Activated effector memory CD4-positive, alpha-beta T cell treated with anti-CD3 and anti-CD28 coated beads, Interleukin-2, amount 50 U/mL, for 16 hours (primary cell): Measurements from ENCODE around the gene UBE2L3.
"Not testable (repeated sequence)": the region's sequence is repeated elsewhere in the genome, so short reads cannot be mapped to it uniquely, and the experiment has no call there.

Experiments
- DNase-seq: peaks from one replicate; pipeline ENCODE4 v3.0.0-alpha.2; 2020

The UBE2L3 gene

GRCh38 chr22:21629255-21630149 is 62.0 kb downstream of the UBE2L3 start, which contains the start of gene YDJC:
Gene YDJC (minus strand): TSS chr22:21630022. CDS start chr22:21630014, 8 bp downstream.
- DNase-seq, result peak; percentile 98

GRCh38 chr22:21631025-21631424 is 63.5 kb downstream of the UBE2L3 start:
- DNase-seq, result no peak

GRCh38 chr22:21632237-21632895 is 64.9 kb downstream of the UBE2L3 start, which contains the start of gene CCDC116:
Gene CCDC116 (plus strand): TSS chr22:21632760. CDS start chr22:21633182, 422 bp downstream.
- DNase-seq, result peak; percentile 89

GRCh38 chr22:21632931-21633330 is 65.4 kb downstream of the UBE2L3 start:
- DNase-seq, result no peak

- DNase-seq, result no peak
Observed at GRCh38 chr22:21633481-21633880, 66.0 kb downstream of the UBE2L3 start.

- no peak for DNase-seq
Observed at GRCh38 chr22:21634081-21634480, 66.6 kb downstream of the UBE2L3 start.

- no peak for DNase-seq
Observed at GRCh38 chr22:21634844-21635243, 67.3 kb downstream of the UBE2L3 start.

- DNase-seq, result no peak
Observed at GRCh38 chr22:21635771-21636510, 68.4 kb downstream of the UBE2L3 start.

- DNase-seq, result no peak
Observed at GRCh38 chr22:21636629-21637218, 69.2 kb downstream of the UBE2L3 start.

GRCh38 chr22:21637450-21637849 is 69.9 kb downstream of the UBE2L3 start:
- DNase-seq, result not testable (repeated sequence)

GRCh38 chr22:21639359-21639758 is 71.8 kb downstream of the UBE2L3 start:
- DNase-seq, result no peak

GRCh38 chr22:21640810-21641209 is 73.3 kb downstream of the UBE2L3 start:
- DNase-seq, result no peak

- DNase-seq, result no peak
Observed at GRCh38 chr22:21641417-21641788, 73.9 kb downstream of the UBE2L3 start.

- DNase-seq, result peak; percentile 99
Observed at GRCh38 chr22:21641789-21642583, 74.5 kb downstream of the UBE2L3 start, which contains the start of gene SDF2L1. Gene SDF2L1 (plus strand): TSS chr22:21642302. CDS start chr22:21642337, 35 bp downstream.

- DNase-seq, result peak; percentile 85
Observed at GRCh38 chr22:21642584-21643448, 75.3 kb downstream of the UBE2L3 start.

GRCh38 chr22:21643533-21644357 is 76.2 kb downstream of the UBE2L3 start:
- peak; percentile 70 for DNase-seq

- not testable (repeated sequence) for DNase-seq
Observed at GRCh38 chr22:21645513-21645912, 78.0 kb downstream of the UBE2L3 start.

GRCh38 chr22:21646608-21647590 is 79.4 kb downstream of the UBE2L3 start:
- DNase-seq, result peak; percentile 90

GRCh38 chr22:21650280-21650679 is 82.8 kb downstream of the UBE2L3 start:
- DNase-seq, result no peak
